H1 (cell line): ENCODE measurements around the gene QRSL1. TPM values are rescaled to one million over a fixed set of nuclear protein-coding genes. Genes with fewer than 3 reads are reported as not detected.

Experiments
- CTCF ChIA-PET: fragments of 300-600 bp; sonication (Branson Sonifier 250); formaldehyde crosslinking; loops from one replicate; lab custom pipeline; 2021; ENCODE audit not compliant: partially characterized antibody; lab: Charles Lee
- POLR2A ChIA-PET: fragments of 300-600 bp; sonication (Branson Sonifier 250); formaldehyde crosslinking; loops from one replicate; lab custom pipeline; 2021; ENCODE audit warnings: inconsistent platforms; ENCODE audit not compliant: partially characterized antibody; lab: Charles Lee
- DNase-seq, 2 experiments: peaks; one replicate each; pipeline versions ENCODE4 v3.0.0 to v3.0.0-alpha.2; 2010 to 2022; ENCODE audit warnings: low spot score in 2 of 2, low read depth in 1 of 2, mixed read lengths in 1 of 2
- FAIRE-seq: peaks from 2 replicates; lab custom pipeline; 2011; peaks lifted over from hg19 to GRCh38; lab: Jason Lieb, UNC
- H2AFZ ChIP-seq: 2 replicates; pipeline ENCODE4 v1.8.1; 2012; ENCODE audit warnings: low read length, inconsistent platforms
- H2AK5ac ChIP-seq: 2 replicates; pipeline ENCODE4 v1.6.1; 2013; ENCODE audit warnings: low read depth, low read length
- H2BK120ac ChIP-seq: replicated peaks from 2 replicates; pipeline ENCODE3; 2013; ENCODE audit warnings: low read depth, low read length, inconsistent platforms
- H2BK12ac ChIP-seq: 2 replicates; pipeline ENCODE4 v1.6.1; 2013; ENCODE audit warnings: low read depth, low read length
- H2BK15ac ChIP-seq: 2 replicates; pipeline ENCODE4 v1.6.1; 2013; ENCODE audit warnings: low read length
- H2BK20ac ChIP-seq: 2 replicates; pipeline ENCODE4 v1.6.1; 2013; ENCODE audit warnings: low read length
- H2BK5ac ChIP-seq: 2 replicates; pipeline ENCODE4 v1.6.1; 2013; ENCODE audit warnings: low read depth, low read length
- H3K14ac ChIP-seq: 2 replicates; pipeline ENCODE4 v1.6.1; 2013; ENCODE audit warnings: inconsistent platforms; ENCODE audit not compliant: insufficient read length
- H3K18ac ChIP-seq: 2 replicates; pipeline ENCODE4 v1.6.1; 2013; ENCODE audit warnings: low read length; ENCODE audit errors: extremely low read depth
- H3K23ac ChIP-seq: 2 replicates; pipeline ENCODE4 v1.6.1; 2013; ENCODE audit warnings: inconsistent platforms; ENCODE audit not compliant: insufficient read length
- H3K23me2 ChIP-seq: 2 replicates; pipeline ENCODE4 v1.6.1; 2013; ENCODE audit warnings: low read depth, low read length
- H3K27ac ChIP-seq: 2 replicates; pipeline ENCODE4 v1.6.1; 2011; ENCODE audit warnings: low read depth, low read length, inconsistent platforms
- H3K27me3 ChIP-seq, 4 experiments: replicated peaks in 1 of 4; 1 replicate in 1 of 4; 2 replicates in 3 of 4; pipeline versions ENCODE4 v1.6.1 to v1.8.1; 2011 to 2013; ENCODE audit warnings: low read length in 3 of 4, mild to moderate bottlenecking in 3 of 4, inconsistent platforms in 2 of 4, mixed read lengths in 2 of 4, moderate library complexity in 1 of 4; ENCODE audit not compliant: control insufficient read depth in 3 of 4, insufficient read depth in 3 of 4; ENCODE audit errors: extremely low read depth in 1 of 4
- H3K36me3 ChIP-seq, 4 experiments: 2 replicates each; pipeline versions ENCODE4 v1.6.1 to v1.8.1; 2011 to 2013; ENCODE audit warnings: mild to moderate bottlenecking in 4 of 4, low read length in 3 of 4, moderate library complexity in 2 of 4, control low read depth in 1 of 4, inconsistent platforms in 1 of 4; ENCODE audit not compliant: insufficient read depth in 4 of 4, control insufficient read depth in 2 of 4
- H3K4ac ChIP-seq: replicated peaks from 2 replicates; pipeline ENCODE3; 2013; ENCODE audit warnings: low read length, low read depth, mixed read lengths, inconsistent platforms; ENCODE audit not compliant: insufficient read length
- H3K4me1 ChIP-seq, 4 experiments: replicated peaks in 1 of 4; 1 replicate in 1 of 4; 2 replicates in 3 of 4; pipeline versions ENCODE4 v1.6.1 to v1.8.1; 2011 to 2013; ENCODE audit warnings: low read length in 3 of 4, inconsistent platforms in 2 of 4, mixed read lengths in 1 of 4; ENCODE audit not compliant: insufficient read depth in 4 of 4, control insufficient read depth in 3 of 4
- H3K4me2 ChIP-seq, 2 experiments: 2 replicates each; pipeline versions ENCODE4 v1.6.1 to v1.8.1; 2011 to 2013; ENCODE audit warnings: low read depth in 2 of 2, low read length in 2 of 2, control low read depth in 1 of 2, inconsistent platforms in 1 of 2, mild to moderate bottlenecking in 1 of 2; ENCODE audit not compliant: insufficient read depth in 1 of 2
- H3K4me3 ChIP-seq, 4 experiments: fragments of 200-600, 300-600 bp in 1 of 4; sonication (generic), shearing (Covaris generic), sonication (Bioruptor Twin) in 1 of 4; 2 replicates each; pipeline versions ENCODE4 v1.5.1 to v1.8.1; 2011 to 2016; ENCODE audit warnings: low read length in 4 of 4, low read depth in 3 of 4, control low read depth in 2 of 4, inconsistent platforms in 2 of 4, mild to moderate bottlenecking in 2 of 4, mixed read lengths in 1 of 4, moderate library complexity in 1 of 4; ENCODE audit not compliant: insufficient read depth in 2 of 4; ENCODE audit errors: extremely low read depth in 1 of 4
- H3K56ac ChIP-seq: replicated peaks from 2 replicates; pipeline ENCODE3; 2013; ENCODE audit warnings: low read depth, mild to moderate bottlenecking, mixed read lengths, low read length, inconsistent platforms; ENCODE audit not compliant: insufficient read length
- H3K79me1 ChIP-seq: 2 replicates; pipeline ENCODE4 v1.6.1; 2013; ENCODE audit warnings: low read depth, low read length, control low read depth
- H3K79me2 ChIP-seq, 2 experiments: 2 replicates each; pipeline versions ENCODE4 v1.6.1 to v1.8.1; 2012 to 2013; ENCODE audit warnings: low read length in 2 of 2, mild to moderate bottlenecking in 2 of 2, inconsistent platforms in 1 of 2; ENCODE audit not compliant: insufficient read depth in 2 of 2, control insufficient read depth in 1 of 2
- H3K9ac ChIP-seq, 4 experiments: replicated peaks in 1 of 4; 1 replicate in 1 of 4; 2 replicates in 3 of 4; pipeline versions ENCODE4 v1.6.1 to v1.8.1; 2011 to 2013; ENCODE audit warnings: low read depth in 3 of 4, low read length in 3 of 4, control low read depth in 2 of 4, mild to moderate bottlenecking in 2 of 4, moderate library complexity in 2 of 4, inconsistent platforms in 1 of 4; ENCODE audit errors: extremely low read depth in 1 of 4
- H3K9me3 ChIP-seq, 2 experiments: 2 replicates each; pipeline versions ENCODE4 v1.6.1 to v1.8.1; 2012 to 2013; ENCODE audit warnings: mild to moderate bottlenecking in 2 of 2, moderate library complexity in 2 of 2, control low read depth in 1 of 2, inconsistent platforms in 1 of 2, low read depth in 1 of 2, low read length in 1 of 2, mixed read lengths in 1 of 2; ENCODE audit not compliant: insufficient read depth in 2 of 2
- H4K20me1 ChIP-seq, 2 experiments: replicated peaks in 1 of 2; 2 replicates each; pipeline versions ENCODE3 to v1.8.1; 2011 to 2013; ENCODE audit warnings: inconsistent platforms in 2 of 2, low read length in 2 of 2, mild to moderate bottlenecking in 1 of 2; ENCODE audit not compliant: insufficient read depth in 2 of 2, control insufficient read depth in 1 of 2
- H4K5ac ChIP-seq: 2 replicates; pipeline ENCODE4 v1.6.1; 2013; ENCODE audit warnings: low read length, low read depth, mixed read lengths, inconsistent platforms; ENCODE audit not compliant: insufficient read length
- H4K8ac ChIP-seq: 2 replicates; pipeline ENCODE4 v1.8.0; 2013; ENCODE audit warnings: mild to moderate bottlenecking, moderate library complexity, low read length, inconsistent platforms; ENCODE audit not compliant: insufficient read depth; ENCODE audit errors: extremely low read depth
- H4K91ac ChIP-seq: replicated peaks from 2 replicates; pipeline ENCODE3; 2013; ENCODE audit warnings: low read length, mixed read lengths, inconsistent platforms; ENCODE audit not compliant: insufficient read length
- BCL11A ChIP-seq, 2 experiments: IDR thresholded peaks; one replicate each; pipeline ENCODE4 v1.6.1; 2011; ENCODE audit warnings: low read depth in 2 of 2, low read length in 2 of 2, mild to moderate bottlenecking in 2 of 2
- CBX8 ChIP-seq: fragments of 300-800, 300-1000 bp; sonication (generic); IDR thresholded peaks from 2 replicates; pipeline ENCODE4 v1.7.1; 2016; ENCODE audit warnings: low read depth, low read length, borderline replicate concordance
- EGR1 ChIP-seq: IDR thresholded peaks from 2 replicates; pipeline ENCODE4 v1.6.1; 2011; ENCODE audit warnings: low read depth, low read length, borderline replicate concordance
- EP300 ChIP-seq, 2 experiments: IDR thresholded peaks; 1 replicate in 1 of 2; 2 replicates in 1 of 2; pipeline ENCODE4 v1.6.1; 2011 to 2012; ENCODE audit warnings: low read depth in 2 of 2, low read length in 2 of 2, mild to moderate bottlenecking in 2 of 2, borderline replicate concordance in 1 of 2, inconsistent platforms in 1 of 2, moderate library complexity in 1 of 2
- KDM1A ChIP-seq: fragments of 200-600, 300-600 bp; sonication (generic); IDR thresholded peaks from 2 replicates; pipeline ENCODE4 v1.7.1; 2016; ENCODE audit warnings: mild to moderate bottlenecking, low read length, borderline replicate concordance
- KDM5A ChIP-seq: fragments of 200-600 bp; IDR thresholded peaks from 2 replicates; pipeline ENCODE4 v1.7.1; 2012; ENCODE audit warnings: mild to moderate bottlenecking, low read length, inconsistent platforms, mixed read lengths
- PHF8 ChIP-seq: fragments of 200-600 bp; sonication (generic); conservative IDR thresholded peaks from 2 replicates; pipeline ENCODE4 v1.7.1; 2012; ENCODE audit warnings: low read depth, mild to moderate bottlenecking, inconsistent platforms, low read length, moderate library complexity
- POLR2A ChIP-seq, 2 experiments: IDR thresholded peaks; 1 replicate in 1 of 2; 2 replicates in 1 of 2; pipeline ENCODE4 v1.6.1; 2011; ENCODE audit warnings: low read depth in 2 of 2, low read length in 2 of 2, mild to moderate bottlenecking in 2 of 2; ENCODE audit errors: control extremely low read depth in 1 of 2
- SIN3A ChIP-seq, 2 experiments: IDR thresholded peaks in 1 of 2; conservative IDR thresholded peaks in 1 of 2; 2 replicates each; pipeline ENCODE4 v1.6.1; 2011 to 2012; ENCODE audit warnings: low read length in 2 of 2, improper control_type of control experiment in 1 of 2, low read depth in 1 of 2, mild to moderate bottlenecking in 1 of 2
- TEAD4 ChIP-seq: IDR thresholded peaks from 2 replicates; pipeline ENCODE4 v1.6.1; 2012; ENCODE audit warnings: low read depth, low read length, inconsistent platforms, mixed read lengths
- YY1 ChIP-seq: IDR thresholded peaks from 2 replicates; pipeline ENCODE4 v1.6.1; 2011; ENCODE audit warnings: low read depth, mild to moderate bottlenecking, low read length
- WGBS, 2 experiments: shearing (Covaris generic) in 1 of 2; methylation state at CpG; one replicate each; pipeline versions ENCODE4 v1.1.6 to v1.1.7; 2013 to 2015; ENCODE audit warnings: low lambda C conversion rate in 2 of 2, mixed read lengths in 2 of 2, inconsistent platforms in 1 of 2, low coverage in 1 of 2, missing lambda C conversion rate in 1 of 2; ENCODE audit not compliant: insufficient replicate concordance in 2 of 2, insufficient coverage in 1 of 2, insufficient read length in 1 of 2; ENCODE audit errors: extremely low coverage in 1 of 2, missing lambda C conversion rate in 1 of 2; 5-methylcytosine and 5-hydroxymethylcytosine counted together
- polyA plus RNA-seq, 7 experiments: library from polyadenylated mRNA; depleted of rRNA in 3 of 7; stranded (reverse) in 5 of 7; unstranded in 2 of 7; fragments of >200 nt in 5 of 7; fragments of 200-250 nt in 2 of 7; gene quantifications; 1 replicate in 5 of 7; 2 replicates in 1 of 7; 4 replicates in 1 of 7; pipeline versions ENCODE4 v1.2.1 to v1.2.3, GENCODE V29; 2011 to 2013; ENCODE audit warnings: missing spikeins in 2 of 7, mixed read lengths in 2 of 7
- total RNA-seq: library from RNA; stranded (reverse); fragmentation: NEBNext Ultra II Directional; extraction: Animal tissue kit (Norgen Biotek cat#: 25700); gene quantifications from 2 replicates; pipeline ENCODE4 v1.2.1, GENCODE V29; 2021
- TF ChIP-seq, protein P1 (sequence below): IDR thresholded peaks from 2 replicates; pipeline ENCODE4 v1.6.1; 2012; ENCODE audit warnings: inconsistent platforms

Gene QRSL1
- total and polyA plus RNA-seq, 2 of the 8 experiments (the other 6 are each of a cell fraction or from before 2014, with no cell fraction given): 7.8 to 22.2 TPM

DNA sequence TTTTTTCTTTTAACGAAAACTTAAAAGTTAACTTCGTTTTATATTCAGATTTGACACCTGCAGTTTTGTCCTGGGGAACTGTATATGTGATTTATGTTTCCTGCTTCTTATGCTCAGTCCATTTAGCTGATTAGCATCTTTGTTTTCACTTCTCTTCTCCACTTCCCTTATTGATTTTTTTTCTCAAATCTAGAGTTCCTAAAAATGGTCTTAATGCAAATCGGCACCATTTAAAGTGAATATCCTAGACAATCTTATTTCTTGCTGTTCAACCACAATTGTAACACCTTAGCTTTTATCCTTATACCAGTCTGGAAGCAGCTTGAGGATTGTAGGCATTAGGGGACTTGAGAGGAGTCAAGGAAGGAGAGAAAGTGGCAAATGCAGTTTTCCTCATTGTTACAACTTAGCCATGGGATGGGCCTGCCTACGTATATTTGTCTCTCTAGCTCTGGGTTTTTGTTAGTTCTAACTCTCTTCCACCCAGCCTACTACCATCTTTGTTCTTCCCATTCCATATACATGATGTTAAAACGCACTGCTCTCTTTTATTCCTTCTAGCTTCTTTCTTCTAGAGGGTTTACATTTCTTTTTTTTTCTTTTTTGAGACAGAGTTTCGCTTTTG, 8.5 kb downstream of the QRSL1 start:
- no peak overlapping the region for H3K4me3 ChIP-seq
- H3K4ac ChIP-seq: no peak overlapping the region
- H4K5ac ChIP-seq: no peak overlapping the region
- no peak overlapping the region for H2BK12ac ChIP-seq
- 79% methylated on average over 6 of the region's 6 CpGs; no CpG with 5 or more reads in 1 of the 2 experiments for WGBS, 2 experiments
- H3K27ac ChIP-seq: no peak overlapping the region
- H3K79me1 ChIP-seq: peaks cover 16% of the 10 kb centered on the region; the same call in 1 of the 2 replicates
- no peak overlapping the region for H3K14ac ChIP-seq
- H2AFZ ChIP-seq: no peak overlapping the region
- no peak overlapping the region for H3K9ac ChIP-seq
- no peak overlapping the region for H2BK15ac ChIP-seq
- H3K9me3 ChIP-seq: no peaks in the 10 kb centered on the region
- peaks cover 0 to 4% (median 0%) of the 10 kb centered on the region in 4 experiments; a peak in 2 of 7 replicates for H3K4me1 ChIP-seq
- H3K4me2 ChIP-seq: no peak overlapping the region
- H4K91ac ChIP-seq: no peak overlapping the region
- H4K8ac ChIP-seq: no peak overlapping the region
- H2AK5ac ChIP-seq: no peak overlapping the region
- ChIA-PET POLR2A (interaction anchor here (0.8 to 2.7 kb wide), 2 partner anchors 11 to 12 kb away, joined by 3 to 7 read pairs; no protein-coding TSS in a partner anchor), CTCF (interaction anchor here (1.4 to 4.0 kb wide), 2 partner anchors 10 to 28 kb away, joined by 5 to 17 read pairs; no protein-coding TSS in a partner anchor)
- DNase-seq (no peak), FAIRE-seq (no peak)
- H3K36me3 ChIP-seq: peaks cover 0 to 23% (median 4%) of the 10 kb centered on the region in 4 experiments; a peak in 5 of 8 replicates
- peaks cover 4 to 72% of the 10 kb centered on the region in 2 experiments; a peak in 3 of 4 replicates for H3K79me2 ChIP-seq
- no peak overlapping the region for H2BK5ac ChIP-seq
- H3K27me3 ChIP-seq: no peaks in the 10 kb centered on the region
- no peak overlapping the region for H3K56ac ChIP-seq
- no peak overlapping the region for H3K23ac ChIP-seq
- no peak overlapping the region for H2BK120ac ChIP-seq
- H4K20me1 ChIP-seq: peaks cover 1 to 2% of the 10 kb centered on the region in 2 experiments
- no peak overlapping the region for H3K18ac ChIP-seq
- no peak overlapping the region for H2BK20ac ChIP-seq
- H3K23me2 ChIP-seq: no peaks in the 10 kb centered on the region; the same call in 1 of the 2 replicates
- TF ChIP-seq CBX8: no peak
- no peak for TF ChIP-seq EGR1
- TF ChIP-seq TEAD4: no peak
- no peak for TF ChIP-seq KDM5A
- TF ChIP-seq PHF8: no peak
- no peak for TF ChIP-seq EP300 (IDR thresholded peaks at IDR 0.05; ENCODE audit: borderline replicate concordance in 1 of 2, low read depth in 2 of 2, low read length in 2 of 2)
- TF ChIP-seq SIN3A (conservative IDR thresholded peaks at IDR 0.05 in 1 of 2, IDR thresholded peaks at IDR 0.05 in 1 of 2; ENCODE audit: low read depth in 1 of 2, low read length in 2 of 2): no peak
- no peak for TF ChIP-seq BCL11A (IDR thresholded peaks at IDR 0.05; ENCODE audit: low read depth in 2 of 2, low read length in 2 of 2)
- no peak for TF ChIP-seq KDM1A
- no peak for TF ChIP-seq POLR2A (IDR thresholded peaks at IDR 0.05; ENCODE audit: control extremely low read depth in 1 of 2, low read depth in 2 of 2, low read length in 2 of 2)
- no peak for TF ChIP-seq YY1
- TF ChIP-seq, protein P1, sequence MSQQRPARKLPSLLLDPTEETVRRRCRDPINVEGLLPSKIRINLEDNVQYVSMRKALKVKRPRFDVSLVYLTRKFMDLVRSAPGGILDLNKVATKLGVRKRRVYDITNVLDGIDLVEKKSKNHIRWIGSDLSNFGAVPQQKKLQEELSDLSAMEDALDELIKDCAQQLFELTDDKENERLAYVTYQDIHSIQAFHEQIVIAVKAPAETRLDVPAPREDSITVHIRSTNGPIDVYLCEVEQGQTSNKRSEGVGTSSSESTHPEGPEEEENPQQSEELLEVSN: no peak
